Muscle of arm (tissue), 12 donors: ENCODE results near the gene BTBD2. TPM values are rescaled to one million over a fixed set of nuclear protein-coding genes. Genes with fewer than 3 reads are reported as not detected.

ENCODE experiments used
- DNase-seq: peaks from one replicate; pipeline ENCODE4 v3.0.0-alpha.2; 2013
- polyA plus RNA-seq, 12 donors: library from polyadenylated mRNA; unstranded; fragments of 120-200 nt; gene quantifications; one replicate each; pipeline ENCODE4 v1.2.1, GENCODE V29; 2013; ENCODE audit not compliant: insufficient read length in 12 of 12

The BTBD2 gene
- polyA plus RNA-seq, 12 donors = 51.2 to 83.3 (median 59.4) TPM; not detected in 1

GRCh38 chr19:2053601-2054389, 38.3 kb upstream of the BTBD2 start:
- no peak for DNase-seq

GRCh38 chr19:2051773-2052704, 36.5 kb upstream of the BTBD2 start:
- no peak for DNase-seq

- peak; percentile 92 for DNase-seq
Measured at GRCh38 chr19:2050991-2051772, 35.7 kb upstream of the BTBD2 start, which contains the start of gene MKNK2. TSS of gene MKNK2 (minus strand) at chr19:2051244. CDS start at chr19:2050851, 393 bp downstream.

GRCh38 chr19:2050349-2050990, 35.0 kb upstream of the BTBD2 start:
- DNase-seq = no peak

- DNase-seq = no peak
Measured at GRCh38 chr19:2049741-2050348, 34.3 kb upstream of the BTBD2 start.

GRCh38 chr19:2048959-2049740, 33.6 kb upstream of the BTBD2 start:
- DNase-seq = no peak

GRCh38 chr19:2048104-2048958, 32.8 kb upstream of the BTBD2 start:
- DNase-seq = no peak

- no peak for DNase-seq
Measured at GRCh38 chr19:2047449-2048103, 32.1 kb upstream of the BTBD2 start.

GRCh38 chr19:2047076-2047448, 31.5 kb upstream of the BTBD2 start:
- no peak for DNase-seq

- no peak for DNase-seq
Measured at GRCh38 chr19:2046046-2046907, 30.8 kb upstream of the BTBD2 start.

GRCh38 chr19:2045501-2046045, 30.1 kb upstream of the BTBD2 start:
- DNase-seq = no peak

GRCh38 chr19:2044709-2045500, 29.4 kb upstream of the BTBD2 start:
- no peak for DNase-seq

GRCh38 chr19:2043961-2044708, 28.6 kb upstream of the BTBD2 start:
- no peak for DNase-seq

- no peak for DNase-seq
Measured at GRCh38 chr19:2043251-2043641, 27.7 kb upstream of the BTBD2 start.

- no peak for DNase-seq
Measured at GRCh38 chr19:2042485-2043250, 27.2 kb upstream of the BTBD2 start.
